ENCODE measurements around the gene UBN2.

UBN2 gene

DNA sequence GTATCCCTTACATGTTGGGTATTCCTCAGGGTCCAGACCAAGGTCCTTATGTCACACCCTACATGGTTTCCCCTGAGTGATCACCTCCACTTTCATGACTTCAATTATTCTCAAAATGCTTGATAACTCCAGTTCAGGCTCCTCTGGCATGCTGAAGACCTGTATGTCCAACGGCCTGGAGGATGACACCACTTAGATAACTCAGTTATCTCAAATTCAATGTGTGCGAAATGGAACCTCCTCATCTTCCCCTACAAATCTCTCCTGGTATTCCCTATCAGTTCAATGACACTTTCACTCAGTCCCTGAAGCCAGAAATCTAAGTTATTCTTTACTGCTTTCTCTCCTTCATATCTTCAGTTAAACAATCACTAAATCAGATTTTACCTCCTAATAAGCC lies 120.0 kb downstream of the UBN2 start:
- in situ Hi-C loops (cut with MboI; ENCODE audit: low pct_unique_long_range_greater_than_20kb, low sequenced_read_pairs, unreplicated experiment): no loop called here
- no peak for DNase-seq (ENCODE audit: low spot score)
- TF ChIP-seq, protein P1, sequence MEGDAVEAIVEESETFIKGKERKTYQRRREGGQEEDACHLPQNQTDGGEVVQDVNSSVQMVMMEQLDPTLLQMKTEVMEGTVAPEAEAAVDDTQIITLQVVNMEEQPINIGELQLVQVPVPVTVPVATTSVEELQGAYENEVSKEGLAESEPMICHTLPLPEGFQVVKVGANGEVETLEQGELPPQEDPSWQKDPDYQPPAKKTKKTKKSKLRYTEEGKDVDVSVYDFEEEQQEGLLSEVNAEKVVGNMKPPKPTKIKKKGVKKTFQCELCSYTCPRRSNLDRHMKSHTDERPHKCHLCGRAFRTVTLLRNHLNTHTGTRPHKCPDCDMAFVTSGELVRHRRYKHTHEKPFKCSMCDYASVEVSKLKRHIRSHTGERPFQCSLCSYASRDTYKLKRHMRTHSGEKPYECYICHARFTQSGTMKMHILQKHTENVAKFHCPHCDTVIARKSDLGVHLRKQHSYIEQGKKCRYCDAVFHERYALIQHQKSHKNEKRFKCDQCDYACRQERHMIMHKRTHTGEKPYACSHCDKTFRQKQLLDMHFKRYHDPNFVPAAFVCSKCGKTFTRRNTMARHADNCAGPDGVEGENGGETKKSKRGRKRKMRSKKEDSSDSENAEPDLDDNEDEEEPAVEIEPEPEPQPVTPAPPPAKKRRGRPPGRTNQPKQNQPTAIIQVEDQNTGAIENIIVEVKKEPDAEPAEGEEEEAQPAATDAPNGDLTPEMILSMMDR (IDR thresholded peaks at IDR 0.05; ENCODE audit: extremely low read depth, insufficient read depth, missing control alignments): no peak

- in situ Hi-C loops (cut with MboI; ENCODE audit: low pct_unique_long_range_greater_than_20kb, low sequenced_read_pairs, unreplicated experiment): no loop called here
- no peak for DNase-seq (ENCODE audit: low spot score)
- TF ChIP-seq, protein P1 (IDR thresholded peaks at IDR 0.05; ENCODE audit: extremely low read depth, insufficient read depth, missing control alignments): no peak
These were observed 123.7 kb downstream of the UBN2 start for GRCh38 chr7:139354729-139355128.

DNA sequence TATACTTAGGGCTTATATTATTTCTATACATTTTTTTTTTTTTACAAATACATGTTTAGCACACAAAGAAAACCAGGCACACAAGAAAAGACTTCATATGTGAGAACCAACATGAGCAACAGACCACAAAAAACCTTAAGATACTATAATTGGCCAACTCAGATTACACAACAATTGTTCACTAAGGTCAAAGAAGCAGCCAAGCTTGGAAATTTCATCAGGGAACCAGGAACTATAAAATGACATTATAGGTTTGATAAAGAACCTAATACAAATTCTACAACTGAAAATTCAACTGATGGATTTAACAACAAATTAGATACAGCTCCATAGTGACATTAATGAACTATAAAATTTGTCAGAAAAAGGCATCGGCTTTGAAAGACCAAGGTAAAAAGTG lies 124.3 kb downstream of the UBN2 start:
- TF ChIP-seq, protein P1 (IDR thresholded peaks at IDR 0.05; ENCODE audit: extremely low read depth, insufficient read depth, missing control alignments): no peak
- in situ Hi-C loops (cut with MboI; ENCODE audit: low pct_unique_long_range_greater_than_20kb, low sequenced_read_pairs, unreplicated experiment): no loop called here
- no peak for DNase-seq (ENCODE audit: low spot score)
